K562 (cell line): Measurements from ENCODE around the gene AQR. TPM values are rescaled to one million over a fixed set of nuclear protein-coding genes. Genes with fewer than 3 reads are reported as not detected.

Source experiments
- BCL6 ChIP-seq: fragments of 250-450 bp; sonication (Bioruptor Pico); IDR thresholded peaks from 2 replicates; pipeline ENCODE4 v1.4.0; 2020
- BRCA1 ChIP-seq, 2 experiments: fragments of 450-650 bp in 1 of 2; sonication (generic) in 1 of 2; formaldehyde crosslinking in 1 of 2; IDR thresholded peaks; 2 replicates each; pipeline versions ENCODE4 v1.5.0 to v1.6.1; 2017 to 2020; ENCODE audit warnings: mild to moderate bottlenecking in 1 of 2, missing genetic modification reagents in 1 of 2
- FIP1L1 ChIP-seq: fragments of 200-400 bp; formaldehyde crosslinking; IDR thresholded peaks from 2 replicates; pipeline ENCODE4 v1.6.1; 2018; ENCODE audit warnings: mild to moderate bottlenecking, low read depth, low read length; ENCODE audit not compliant: poor library complexity, severe bottlenecking
- WHSC1 ChIP-seq: IDR thresholded peaks from one replicate; pipeline ENCODE4 v1.6.1; 2012; ENCODE audit warnings: low read length, control low read depth, inconsistent platforms
- ZNF318 ChIP-seq, 2 experiments: fragments of 450-650 bp; IDR thresholded peaks; 2 replicates each; pipeline ENCODE4 v1.6.1; 2016; ENCODE audit warnings: mild to moderate bottlenecking in 2 of 2, borderline replicate concordance in 1 of 2, low read depth in 1 of 2, moderate library complexity in 1 of 2
- polyA plus RNA-seq, 8 experiments: library from polyadenylated mRNA; depleted of rRNA in 4 of 8; stranded (reverse) in 5 of 8; unstranded in 3 of 8; fragments of >200 nt; fragmentation: Nextera tagmentation in 2 of 8; fragmentation: Illumina TruSeq in 1 of 8; extraction: Ambion mirVana in 2 of 8; extraction: Trizol in 1 of 8; gene quantifications; 2 replicates each; pipeline versions ENCODE4 v1.2.1 to v1.2.3, GENCODE V29; 2011 to 2014; ENCODE audit warnings: inconsistent platforms in 1 of 8, missing spikeins in 1 of 8
- total RNA-seq, 7 experiments: library from RNA; depleted of rRNA in 6 of 7; stranded (reverse); fragments of >200 nt in 6 of 7; fragmentation: Illumina TruSeq in 2 of 7; extraction: Trizol in 2 of 7; gene quantifications; 2 replicates each; pipeline versions ENCODE4 v1.2.1 to v1.2.3, GENCODE V29; 2011 to 2021; ENCODE audit warnings: low replicate concordance in 1 of 7

AQR gene
- total and polyA plus RNA-seq, 9 of the 15 experiments (the other 6 are each of a cell fraction or from before 2014, with no cell fraction given): 22.0 to 62.9 (median 39.3) TPM

- TF ChIP-seq ZNF318 (IDR thresholded peaks at IDR 0.05; ENCODE audit: borderline replicate concordance in 1 of 2, low read depth in 1 of 2): no peak
- no peak for TF ChIP-seq WHSC1
- TF ChIP-seq BRCA1 (IDR thresholded peaks at IDR 0.05): no peak
- no peak for TF ChIP-seq BRCA1 (CRISPR knock-in tag; IDR thresholded peaks at IDR 0.05)
- no peak for TF ChIP-seq FIP1L1
- TF ChIP-seq BCL6 (CRISPR knock-in tag): no peak
- TF ChIP-seq, all 486 proteins: peak for 0
Observed at GRCh38 chr15:35013370-35013769, 43.8 kb upstream of the AQR start (continued).
